Measurements from ENCODE around the gene TMUB2.
"Not testable (repeated sequence)": the region's sequence is repeated elsewhere in the genome, so short reads cannot be mapped to it uniquely, and the experiment has no call there.

TMUB2 gene

DNA sequence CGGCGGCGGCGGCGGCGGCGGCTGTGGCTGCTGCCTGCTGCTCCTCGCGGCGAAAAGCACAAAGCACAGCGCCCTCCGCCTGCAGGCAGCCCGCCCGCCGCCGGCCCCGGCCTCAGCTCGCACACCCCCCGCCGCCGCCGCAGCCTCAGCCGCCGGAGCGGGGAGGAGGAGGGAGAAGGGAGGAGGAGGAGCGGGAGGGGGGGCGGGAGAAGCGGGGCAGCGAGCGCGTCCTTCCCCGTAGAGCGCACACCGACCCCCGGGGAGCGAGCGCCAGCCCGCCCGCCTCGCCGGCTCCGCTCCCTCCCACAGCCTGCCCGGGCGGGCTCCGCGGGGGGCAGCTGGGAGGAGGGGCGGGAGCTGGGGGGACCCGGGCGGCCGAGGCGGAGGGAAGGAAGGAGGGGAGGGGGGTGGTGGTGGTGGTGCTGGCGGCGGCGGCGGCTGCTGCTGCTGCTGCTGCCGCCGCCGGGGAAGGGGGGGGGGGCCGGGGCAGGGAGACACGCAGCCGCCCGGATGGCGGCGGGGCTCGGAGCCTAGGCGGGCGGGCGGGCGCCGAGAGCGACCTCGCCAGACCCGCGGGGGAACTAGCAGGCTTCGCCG is 32.9 kb downstream of the TMUB2 start, which contains the start of gene UBTF:
Gene UBTF, minus strand, starts transcription at position 60 of the 597 bp plus-strand sequence. CDS start 1,446 bp downstream, outside the sequence.
- DNase-seq: peak; percentile 76

DNA sequence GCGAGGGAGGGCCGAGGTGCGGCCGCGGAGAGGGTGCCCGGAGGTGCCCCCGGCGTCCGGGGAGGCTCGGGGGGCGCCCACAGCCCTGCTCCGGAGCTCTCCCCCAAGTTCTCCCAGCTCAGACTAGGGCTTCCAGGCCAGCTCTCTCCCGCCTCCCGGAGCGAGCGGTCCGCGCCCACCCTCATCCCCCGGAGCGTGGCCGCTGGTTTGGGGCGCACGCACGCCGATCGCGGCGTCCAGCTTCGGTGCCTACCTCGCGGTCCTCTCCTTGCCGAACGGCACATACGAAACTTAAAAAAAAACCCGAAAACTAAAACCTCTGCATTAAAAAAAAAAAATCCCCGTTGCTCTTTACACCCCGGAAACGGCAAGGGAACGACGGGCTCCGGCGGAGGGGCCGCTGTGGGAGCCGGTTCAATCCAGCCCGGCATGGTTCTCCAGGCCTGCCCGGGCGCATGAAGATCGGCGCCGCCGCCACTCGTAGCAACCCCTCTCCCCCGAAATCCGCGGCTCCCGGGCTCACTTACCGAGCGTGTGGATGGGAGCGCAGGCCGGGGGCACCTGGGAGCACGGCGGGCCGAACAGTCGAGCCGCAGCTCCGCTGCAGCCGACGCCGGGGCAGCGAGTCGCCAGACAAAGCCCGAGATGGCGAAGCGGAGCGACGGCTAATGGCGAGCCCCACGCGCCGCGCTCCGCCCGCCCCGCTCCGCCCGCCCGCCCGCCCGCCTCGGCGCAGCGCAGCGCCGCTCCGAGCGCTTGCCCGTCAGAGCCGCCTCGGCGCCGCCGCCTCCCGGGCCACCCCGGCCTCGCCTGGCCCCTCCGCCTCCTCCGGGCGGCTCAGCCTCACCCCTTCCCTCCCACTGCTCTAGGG is 33.7 kb downstream of the TMUB2 start:
- peak; percentile 70 for DNase-seq

DNA sequence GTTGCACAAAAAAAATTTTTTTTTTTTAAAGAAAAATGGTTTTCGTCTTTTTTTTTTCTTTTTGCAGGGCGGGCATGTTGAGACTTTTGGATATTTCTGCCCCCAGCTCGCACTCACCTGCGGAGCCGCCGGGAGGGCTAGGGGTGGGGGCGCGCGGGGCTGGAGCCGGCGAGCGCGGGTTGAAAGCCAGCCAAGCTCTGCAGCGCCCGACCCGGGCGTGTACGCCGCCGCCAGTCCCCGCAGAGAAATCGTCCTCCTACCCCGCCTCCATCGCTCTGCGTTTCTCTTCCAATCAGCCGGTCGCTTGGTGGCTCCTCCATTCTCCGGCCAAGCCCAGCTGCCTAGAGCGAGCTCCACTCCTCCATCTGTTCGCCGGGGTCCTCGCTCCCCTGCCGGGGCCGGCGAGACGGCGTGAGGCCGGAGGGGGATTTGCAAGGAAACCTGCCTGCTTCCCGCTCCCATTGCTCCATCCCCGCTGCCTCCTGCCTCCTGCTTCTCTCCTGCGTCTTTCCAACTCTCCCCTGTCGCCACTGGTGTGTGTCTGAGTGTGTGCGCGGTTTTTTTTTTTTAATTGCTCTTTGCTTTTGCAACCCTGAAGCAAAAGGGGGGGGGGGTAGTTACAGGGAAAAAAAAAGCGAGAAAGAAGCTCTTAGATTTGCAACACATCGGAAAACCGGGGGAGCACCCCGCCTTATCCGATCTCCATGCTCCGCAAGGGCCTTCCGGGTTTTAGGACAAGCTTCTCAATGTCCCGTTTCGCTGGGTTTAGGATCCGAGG is 34.5 kb downstream of the TMUB2 start:
- DNase-seq: peak; percentile 64

DNA sequence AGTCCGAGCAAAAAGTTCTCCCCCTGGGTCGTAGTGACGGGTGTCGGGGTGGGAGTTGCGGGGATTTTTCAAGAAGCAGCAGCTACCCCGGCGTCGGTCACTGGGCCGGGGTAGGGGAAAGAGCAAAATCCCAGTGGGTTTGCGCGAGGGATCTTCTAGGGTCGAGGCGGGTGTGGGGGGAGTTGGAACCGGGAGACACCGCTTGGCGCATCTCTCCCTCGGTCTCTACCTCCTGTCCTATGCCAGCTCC is 35.0 kb downstream of the TMUB2 start:
- DNase-seq: no peak

DNA sequence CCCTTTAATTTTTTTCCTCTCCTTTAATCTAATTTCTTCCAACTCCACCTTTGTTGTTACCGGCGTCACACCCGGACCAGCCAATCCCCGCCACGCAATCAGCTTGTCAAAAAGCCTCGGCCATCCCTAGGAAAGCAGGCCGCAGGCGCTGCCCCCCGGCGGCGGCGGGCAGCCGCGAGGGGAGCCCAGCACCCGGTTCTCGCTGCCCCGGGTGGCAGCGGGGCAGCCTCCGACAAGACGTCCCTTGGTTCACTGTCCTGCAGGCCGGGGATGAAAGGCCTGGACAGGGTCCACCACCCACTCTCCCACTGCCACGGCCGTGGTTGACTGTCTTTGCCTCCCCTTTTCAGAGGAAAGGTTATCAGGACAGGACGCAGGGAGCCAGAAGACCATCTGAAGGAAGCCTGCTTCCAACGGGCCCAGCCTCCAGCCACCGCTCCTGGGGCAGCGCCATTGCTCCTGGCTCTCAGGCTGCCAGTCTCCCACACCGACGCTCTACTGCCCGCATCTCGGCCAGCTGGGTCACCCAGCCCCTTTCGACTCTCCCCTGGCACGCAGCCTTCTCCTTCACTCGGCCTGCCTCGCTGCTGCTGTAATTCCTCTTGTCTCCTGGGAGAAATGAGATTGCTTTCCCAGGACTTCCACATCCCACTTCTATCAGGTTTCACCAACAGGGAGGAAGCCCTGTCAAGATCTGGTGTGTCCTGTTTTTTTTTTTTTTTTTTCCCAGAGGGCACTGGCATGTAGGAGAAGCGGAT is 35.5 kb downstream of the TMUB2 start:
- peak; percentile 44 for DNase-seq

DNA sequence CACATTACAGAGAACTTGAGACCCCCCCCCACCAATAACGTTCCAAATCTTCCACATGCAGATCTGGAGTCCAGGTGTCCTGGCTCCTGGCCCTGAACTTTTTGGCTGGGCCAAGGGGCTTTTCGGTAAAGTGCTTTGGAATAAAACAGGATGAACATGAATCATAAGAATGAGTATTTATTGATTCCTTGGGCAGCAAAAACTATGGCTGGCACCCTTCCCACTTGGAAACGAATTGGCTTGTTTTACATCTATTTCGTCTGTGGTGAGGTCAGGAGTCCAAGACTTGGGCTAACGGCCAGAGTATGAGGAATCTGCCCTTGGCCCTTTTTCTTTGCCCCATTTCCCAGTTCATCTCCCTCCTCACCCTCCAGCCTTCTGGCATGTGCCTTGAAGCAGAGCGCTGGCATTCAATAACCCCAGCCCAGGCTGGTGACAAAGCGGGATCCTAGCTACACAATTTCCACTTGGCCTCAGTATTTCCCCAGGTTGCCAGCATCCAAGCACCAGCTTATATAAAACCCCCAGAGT is 36.8 kb downstream of the TMUB2 start:
- DNase-seq: no peak

DNA sequence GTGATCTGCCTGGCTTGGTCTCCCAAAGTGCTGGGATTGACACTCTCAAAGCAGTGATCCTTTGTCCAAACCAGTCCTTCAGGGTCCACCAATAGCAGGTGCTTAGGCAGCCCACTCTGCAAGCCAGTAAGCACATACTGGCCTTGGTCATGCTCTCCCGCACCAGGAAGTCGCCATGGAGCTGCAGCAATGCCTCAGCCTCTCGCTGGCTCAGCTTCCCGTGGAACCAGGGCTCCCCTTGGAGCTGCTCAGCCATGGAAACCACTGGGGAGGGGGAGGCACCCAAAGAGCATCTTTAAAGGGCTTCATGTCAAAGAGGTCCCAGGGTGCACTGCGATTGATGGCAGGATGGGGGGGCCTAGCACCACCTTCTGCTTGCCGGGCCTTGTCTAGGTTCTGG is 42.3 kb downstream of the TMUB2 start:
- no peak for DNase-seq

DNA sequence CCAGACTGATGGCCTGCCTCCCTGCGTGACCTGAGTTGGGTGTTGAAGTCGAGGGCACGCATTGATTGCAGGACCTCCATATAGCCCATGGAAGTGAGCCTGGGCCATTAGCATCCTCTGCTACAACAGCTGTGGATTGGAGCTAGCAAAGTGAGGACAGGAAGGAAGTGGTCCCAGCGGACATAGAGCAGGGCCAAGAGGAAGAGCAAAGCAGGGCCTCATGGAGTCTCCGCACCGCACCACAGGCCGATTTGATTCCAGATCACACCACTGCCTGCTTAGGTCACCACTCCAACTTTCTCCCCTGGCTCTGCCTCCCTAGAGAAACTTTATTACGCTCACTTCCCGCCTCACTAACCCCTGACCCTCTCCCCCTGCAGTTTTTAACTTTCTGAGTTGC is 43.4 kb downstream of the TMUB2 start:
- no peak for DNase-seq

DNA sequence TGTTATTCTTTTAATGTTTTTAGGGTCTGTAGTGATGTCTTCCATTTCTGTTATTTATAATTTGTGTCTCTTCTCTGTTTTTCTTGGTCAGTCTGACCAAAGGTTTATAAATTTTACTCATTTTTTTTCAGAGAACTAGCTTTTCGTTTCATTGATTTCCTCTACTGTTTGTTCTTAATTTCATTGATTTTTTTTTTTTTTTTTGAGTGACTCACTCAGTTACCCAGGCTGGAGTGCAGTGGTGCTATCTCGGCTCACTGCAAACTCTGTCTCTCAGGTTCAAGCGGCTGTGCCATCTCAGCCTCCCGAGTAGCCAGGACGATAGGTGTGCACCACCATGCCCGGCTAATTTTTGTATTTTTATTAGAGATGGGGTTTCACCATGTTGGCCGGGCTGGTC is 45.3 kb downstream of the TMUB2 start:
- DNase-seq: no peak

DNA sequence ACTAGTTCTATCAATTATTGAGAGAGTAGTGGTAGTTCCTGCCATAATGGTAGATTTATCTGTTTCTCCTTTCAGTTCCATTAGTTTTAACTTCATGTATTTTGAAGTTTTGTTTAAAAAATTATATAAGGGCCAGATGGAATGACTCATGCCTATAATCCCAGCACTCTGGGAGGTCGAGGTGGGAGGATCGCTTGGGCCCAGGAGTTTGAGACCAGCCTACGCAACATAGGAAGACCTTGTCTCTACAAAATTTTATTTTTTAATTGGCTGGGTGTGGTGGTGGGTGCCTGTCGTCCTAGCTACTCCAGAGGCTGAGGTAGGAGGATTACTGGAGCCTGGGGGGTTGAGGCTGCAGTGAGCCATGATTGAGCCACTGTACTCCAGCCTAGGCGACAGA is 46.8 kb downstream of the TMUB2 start:
- DNase-seq: no peak

DNA sequence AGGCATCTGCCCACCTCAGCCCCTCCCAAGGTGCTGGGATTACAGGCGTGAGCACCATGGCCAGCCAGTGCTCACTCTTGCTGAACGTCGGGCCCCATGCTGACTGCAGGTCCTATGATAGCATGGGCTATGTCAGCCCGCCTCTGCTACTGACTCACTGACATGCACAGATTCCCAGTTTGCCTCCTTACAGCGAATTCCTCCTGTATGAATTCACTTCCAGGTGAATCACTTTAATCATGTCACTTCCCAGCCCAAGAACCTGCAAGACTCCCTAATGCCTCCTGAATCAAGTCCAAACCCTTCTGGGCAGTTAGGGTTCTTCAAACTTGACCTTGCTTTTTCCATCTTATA is 48.8 kb downstream of the TMUB2 start:
- DNase-seq: no peak

DNA sequence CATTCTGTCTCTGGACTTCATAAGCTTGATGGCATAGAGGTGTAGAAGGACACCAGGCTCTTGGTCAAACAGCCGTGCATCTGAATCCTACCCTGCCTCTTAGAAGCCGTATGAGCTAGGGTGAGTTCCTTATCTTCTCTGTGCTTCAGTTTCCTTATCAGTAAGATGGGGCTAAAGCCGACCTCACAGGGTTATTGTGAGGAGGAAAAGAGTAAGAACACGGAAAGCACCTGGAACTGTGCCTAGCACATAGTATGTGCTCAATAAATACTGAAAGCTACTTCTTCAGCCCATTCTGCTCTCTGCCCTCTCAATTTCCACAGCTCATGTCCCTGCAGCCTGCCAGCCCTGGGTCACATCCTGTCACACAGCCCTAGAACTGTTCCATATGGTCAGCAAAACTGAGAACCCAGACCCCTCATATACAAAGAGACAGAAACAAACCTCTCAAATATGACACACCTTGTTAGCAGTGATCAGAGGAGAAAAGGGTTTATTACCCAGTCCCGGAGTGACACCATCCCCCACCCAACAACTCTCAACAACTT is 49.7 kb downstream of the TMUB2 start:
- no peak for DNase-seq

DNA sequence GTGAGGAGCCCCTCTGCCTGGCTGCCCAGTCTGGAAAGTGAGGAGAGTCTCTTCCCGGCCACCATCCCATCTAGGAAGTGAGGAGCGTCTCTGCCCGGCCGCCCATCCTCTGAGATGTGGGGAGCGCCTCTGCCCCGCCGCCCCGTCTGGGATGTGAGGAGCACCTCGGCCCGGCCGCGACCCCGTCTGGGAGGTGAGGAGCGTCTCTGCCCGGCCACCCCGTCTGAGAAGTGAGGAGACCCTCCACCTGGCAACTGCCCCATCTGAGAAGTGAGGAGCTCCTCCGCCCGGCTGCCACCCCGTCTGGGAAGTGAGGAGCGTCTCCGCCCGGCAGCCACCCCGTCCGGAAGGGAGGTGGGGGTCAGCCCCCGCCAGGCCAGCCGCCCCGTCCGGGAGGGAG is 51.1 kb downstream of the TMUB2 start:
- not testable (repeated sequence) for DNase-seq

DNA sequence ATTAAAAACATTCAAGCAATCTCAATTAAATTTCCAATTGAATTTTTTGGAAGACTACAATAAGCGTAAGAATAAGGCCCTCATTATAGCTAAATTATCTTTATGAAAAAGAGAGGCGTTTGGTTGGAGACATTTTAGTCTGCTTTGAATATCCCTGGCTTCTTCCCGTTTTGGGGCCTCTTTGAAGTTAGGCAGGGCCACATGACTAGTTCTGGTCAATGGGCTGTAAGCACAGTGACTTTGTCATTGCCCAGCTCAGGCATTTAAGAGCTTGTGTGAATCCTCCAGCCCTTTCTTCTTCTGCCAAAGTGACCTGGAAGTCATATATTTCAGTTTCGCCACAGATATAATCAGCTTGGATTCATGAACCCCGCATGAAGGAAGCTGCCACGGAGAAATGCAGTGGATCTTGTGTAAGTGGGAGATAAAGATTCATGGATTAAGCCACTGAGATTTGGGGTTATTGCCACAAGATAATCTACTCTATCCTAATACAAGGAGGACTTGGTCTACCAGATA is 54.4 kb downstream of the TMUB2 start:
- DNase-seq: no peak

Data from activated naive CD4-positive, alpha-beta T cell treated with anti-CD3 and anti-CD28 coated beads, Interleukin-2, amount 50 U/mL, for 16 hours (primary cell).